DMS79 (cell line): ENCODE results near the gene NMT2.
"Not testable (repeated sequence)": the region's sequence is repeated elsewhere in the genome, so short reads cannot be mapped to it uniquely, and the experiment has no call there.

Source experiments
- DNase-seq: peaks from one replicate; lab custom pipeline; 2025; lab: John Stamatoyannopoulos, UW

Gene NMT2

GRCh38 chr10:15168291-15168785, at the start of gene NMT2:
Gene NMT2 (minus strand): TSS chr10:15168693. CDS start chr10:15168612, 81 bp downstream.
- DNase-seq = no peak

- DNase-seq = no peak
These were observed 48.2 kb upstream of the NMT2 start for GRCh38 chr10:15216700-15217099.

GRCh38 chr10:15214237-15214636, 45.7 kb upstream of the NMT2 start:
- no peak for DNase-seq

GRCh38 chr10:15213461-15213861, 45.0 kb upstream of the NMT2 start:
- no peak for DNase-seq

- DNase-seq = no peak
These were observed 43.0 kb upstream of the NMT2 start for GRCh38 chr10:15211464-15211979.

GRCh38 chr10:15210521-15210920, 42.0 kb upstream of the NMT2 start:
- no peak for DNase-seq

- DNase-seq = no peak
These were observed 41.5 kb upstream of the NMT2 start for GRCh38 chr10:15209827-15210509.

GRCh38 chr10:15208221-15208620, 39.7 kb upstream of the NMT2 start:
- DNase-seq = no peak

- not testable (repeated sequence) for DNase-seq
These were observed 38.9 kb upstream of the NMT2 start for GRCh38 chr10:15207410-15207809.

GRCh38 chr10:15202639-15203038, 34.1 kb upstream of the NMT2 start:
- DNase-seq = no peak

GRCh38 chr10:15202301-15202621, 33.8 kb upstream of the NMT2 start:
- not testable (repeated sequence) for DNase-seq

GRCh38 chr10:15201589-15202300, 33.3 kb upstream of the NMT2 start:
- no peak for DNase-seq

- DNase-seq = no peak
These were observed 32.1 kb upstream of the NMT2 start for GRCh38 chr10:15200626-15201025.

- no peak for DNase-seq
These were observed 29.4 kb upstream of the NMT2 start for GRCh38 chr10:15197911-15198310.

- DNase-seq = no peak
These were observed 28.8 kb upstream of the NMT2 start for GRCh38 chr10:15197276-15197675.

GRCh38 chr10:15196021-15196834, 27.7 kb upstream of the NMT2 start:
- DNase-seq = no peak

GRCh38 chr10:15189133-15189885, 20.8 kb upstream of the NMT2 start:
- DNase-seq = no peak

- no peak for DNase-seq
These were observed 20.1 kb upstream of the NMT2 start for GRCh38 chr10:15188603-15189002.

GRCh38 chr10:15183689-15184481, 15.4 kb upstream of the NMT2 start:
- DNase-seq = no peak

GRCh38 chr10:15182540-15183207, 14.2 kb upstream of the NMT2 start:
- DNase-seq = no peak
